ENCODE results near the gene CLCNKA.
"Not testable (repeated sequence)": the region's sequence is repeated elsewhere in the genome, so short reads cannot be mapped to it uniquely, and the experiment has no call there.

Gene CLCNKA

GRCh38 chr1:16018749-16019643 lies 2.8 kb upstream of the CLCNKA start:
- DNase-seq = no peak

- no peak for DNase-seq
Observed at GRCh38 chr1:16019644-16020277, 2.1 kb upstream of the CLCNKA start.

- no peak for DNase-seq
Observed at GRCh38 chr1:16020325-16020724, 1.5 kb upstream of the CLCNKA start.

- DNase-seq = not testable (repeated sequence)
Observed at GRCh38 chr1:16020878-16021277, 958 bp upstream of the CLCNKA start.

- no peak for DNase-seq
Observed at GRCh38 chr1:16022393-16022792, 557 bp downstream of the CLCNKA start.

- DNase-seq = no peak
Observed at GRCh38 chr1:16023050-16023653, 1.3 kb downstream of the CLCNKA start.

GRCh38 chr1:16026302-16026701 lies 4.5 kb downstream of the CLCNKA start:
- DNase-seq = not testable (repeated sequence)

- no peak for DNase-seq
Observed at GRCh38 chr1:16026723-16027484, 5.1 kb downstream of the CLCNKA start.

GRCh38 chr1:16028237-16029002 lies 6.6 kb downstream of the CLCNKA start:
- DNase-seq = no peak

GRCh38 chr1:16029003-16029268 lies 7.1 kb downstream of the CLCNKA start:
- not testable (repeated sequence) for DNase-seq

GRCh38 chr1:16029288-16029687 lies 7.5 kb downstream of the CLCNKA start:
- DNase-seq = no peak

- no peak for DNase-seq
Observed at GRCh38 chr1:16031551-16031950, 9.7 kb downstream of the CLCNKA start.

- peak; percentile 65 for DNase-seq
Observed at GRCh38 chr1:16032388-16033102, 10.7 kb downstream of the CLCNKA start.

- DNase-seq = not testable (repeated sequence)
Observed at GRCh38 chr1:16033103-16033632, 11.3 kb downstream of the CLCNKA start.

- DNase-seq = not testable (repeated sequence)
Observed at GRCh38 chr1:16036461-16036860, 14.6 kb downstream of the CLCNKA start.

GRCh38 chr1:16038620-16038912 lies 16.7 kb downstream of the CLCNKA start:
- no peak for DNase-seq

- DNase-seq = not testable (repeated sequence)
Observed at GRCh38 chr1:16039871-16040270, 18.0 kb downstream of the CLCNKA start.

GRCh38 chr1:16041200-16041599 lies 19.4 kb downstream of the CLCNKA start:
- DNase-seq = no peak

GRCh38 chr1:16042096-16042495 lies 20.3 kb downstream of the CLCNKA start:
- DNase-seq = no peak

GRCh38 chr1:16042654-16043053 lies 20.8 kb downstream of the CLCNKA start:
- DNase-seq = not testable (repeated sequence)

GRCh38 chr1:16043521-16043920 lies 21.7 kb downstream of the CLCNKA start, which contains the start of gene CLCNKB:
Gene CLCNKB (plus strand): TSS chr1:16043782. CDS start chr1:16044493, 711 bp downstream.
- no peak for DNase-seq

GRCh38 chr1:16043950-16044349 lies 22.1 kb downstream of the CLCNKA start:
- no peak for DNase-seq
